Measurements from ENCODE around the gene FBXO38. TPM values are rescaled to one million over a fixed set of nuclear protein-coding genes. Genes with fewer than 3 reads are reported as not detected.
"Not testable (repeated sequence)": the region's sequence is repeated elsewhere in the genome, so short reads cannot be mapped to it uniquely, and the experiment has no call there.

The FBXO38 gene
- total RNA-seq, 1 experiment from 2014 or later: 36.3 TPM

DNA sequence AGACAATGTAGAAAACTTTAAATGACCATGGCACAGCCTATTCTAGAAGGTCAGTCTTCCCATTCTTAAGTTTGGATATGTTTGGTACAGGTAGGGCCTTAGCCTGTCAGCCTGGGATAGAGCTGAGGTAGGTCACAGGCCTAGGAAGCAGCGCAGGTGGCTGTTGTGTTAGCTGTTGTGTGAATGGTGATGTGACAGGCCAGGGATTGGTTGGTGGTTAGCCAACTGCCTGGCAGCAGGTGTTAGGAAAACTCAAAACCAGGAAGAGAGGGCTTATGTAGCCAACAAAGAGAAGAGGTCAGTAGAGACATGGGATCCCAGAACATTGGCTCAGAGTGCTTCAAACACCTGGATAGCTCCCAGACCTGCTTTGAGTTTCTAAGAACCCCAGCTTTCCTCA lies 84.2 kb downstream of the FBXO38 start:
- intact Hi-C loops (cut with micrococcal nuclease): no loop called here
- no peaks in the 10 kb centered on the region for H3K36me3 ChIP-seq (ENCODE audit: control insufficient read depth in 1 of 2, insufficient read depth in 2 of 2, low read length in 2 of 2)
- H3K79me2 ChIP-seq (ENCODE audit: insufficient read depth, low read length): no peaks in the 10 kb centered on the region
- ChIA-PET CTCF (no interaction called here), RAD21 (ENCODE audit: low non-redundant PET in 1 of 2, low total read pairs in 2 of 2, uncharacterized antibody in 2 of 2, unreplicated experiment in 2 of 2) (no interaction called here), POLR2A (no interaction called here)
- H3K4me3 ChIP-seq (replicated peaks in 1 of 2; ENCODE audit: low read depth in 1 of 2, low read length in 2 of 2): no peak overlapping the region
- H3K4me2 ChIP-seq (ENCODE audit: low read length): no peak overlapping the region
- TF ChIP-seq, protein P1, sequence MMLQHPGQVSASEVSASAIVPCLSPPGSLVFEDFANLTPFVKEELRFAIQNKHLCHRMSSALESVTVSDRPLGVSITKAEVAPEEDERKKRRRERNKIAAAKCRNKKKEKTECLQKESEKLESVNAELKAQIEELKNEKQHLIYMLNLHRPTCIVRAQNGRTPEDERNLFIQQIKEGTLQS (IDR thresholded peaks at IDR 0.05): no peak
- TF ChIP-seq ZNF274 (IDR thresholded peaks at IDR 0.05; ENCODE audit: low read depth, low read length) (no peak), ZFX (IDR thresholded peaks at IDR 0.05) (no peak), JUND (IDR thresholded peaks at IDR 0.05) (no peak), SIN3A (IDR thresholded peaks at IDR 0.05; ENCODE audit: low read depth) (no peak)
- DNase-seq (ENCODE audit: low read depth, low spot score): no peak
- no peak overlapping the region for H3K27ac ChIP-seq (ENCODE audit: low read depth, low read length)
- ATAC-seq: no peak
- H3K9me2 ChIP-seq (ENCODE audit: insufficient read depth): no peaks in the 10 kb centered on the region
- no peak overlapping the region for H2AFZ ChIP-seq (ENCODE audit: low read depth, low read length, poor library complexity, severe bottlenecking)
- H3K9ac ChIP-seq (ENCODE audit: low read length): no peak overlapping the region
- H4K20me1 ChIP-seq (ENCODE audit: insufficient read depth): no peaks in the 10 kb centered on the region
- no TSS peak for BruUV-seq (replicated peaks)
- no peaks in the 10 kb centered on the region for H3K9me3 ChIP-seq (ENCODE audit: control insufficient read depth in 1 of 2, insufficient read depth in 1 of 2, low read depth in 1 of 2, low read length in 2 of 2)
- H3K4me1 ChIP-seq (ENCODE audit: control insufficient read depth in 1 of 2, insufficient read depth in 2 of 2, low read length in 2 of 2): no peaks in the 10 kb centered on the region
- peaks cover 18% of the 10 kb centered on the region; the same call in 1 of the 2 replicates for H3K27me3 ChIP-seq (ENCODE audit: insufficient read depth, low read length)

DNA sequence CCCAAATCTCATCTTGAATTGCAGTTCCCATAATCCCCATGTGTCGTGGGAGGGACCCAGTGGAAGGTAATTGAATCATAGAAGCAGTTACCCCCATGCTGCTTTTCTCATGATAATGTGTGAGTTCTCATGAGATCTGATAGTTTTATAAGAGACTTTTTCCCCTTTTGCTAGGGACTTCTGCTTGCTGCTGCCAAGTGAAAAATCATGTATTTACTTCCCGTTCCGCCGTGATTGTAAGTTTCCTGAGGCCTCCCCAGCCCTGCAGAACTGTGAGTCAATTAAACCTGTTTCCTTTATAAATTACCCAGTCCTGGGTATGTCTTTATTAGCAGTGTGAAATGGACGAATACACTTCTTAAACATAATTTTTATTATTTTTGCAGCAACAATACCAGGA lies 85.0 kb downstream of the FBXO38 start:
- POLR2A ChIA-PET; H3K9me2 ChIP-seq (ENCODE audit: insufficient read depth); RAD21 ChIA-PET (ENCODE audit: low non-redundant PET in 1 of 2, low total read pairs in 2 of 2, uncharacterized antibody in 2 of 2, unreplicated experiment in 2 of 2); intact Hi-C loops (cut with micrococcal nuclease); H3K4me3 ChIP-seq (replicated peaks in 1 of 2; ENCODE audit: low read depth in 1 of 2, low read length in 2 of 2); ATAC-seq; BruUV-seq (replicated peaks); H2AFZ ChIP-seq (ENCODE audit: low read depth, low read length, poor library complexity, severe bottlenecking); H4K20me1 ChIP-seq (ENCODE audit: insufficient read depth); H3K4me2 ChIP-seq (ENCODE audit: low read length); H3K79me2 ChIP-seq (ENCODE audit: insufficient read depth, low read length); H3K4me1 ChIP-seq (ENCODE audit: control insufficient read depth in 1 of 2, insufficient read depth in 2 of 2, low read length in 2 of 2); H3K36me3 ChIP-seq (ENCODE audit: control insufficient read depth in 1 of 2, insufficient read depth in 2 of 2, low read length in 2 of 2); H3K9ac ChIP-seq (ENCODE audit: low read length); H3K9me3 ChIP-seq (ENCODE audit: control insufficient read depth in 1 of 2, insufficient read depth in 1 of 2, low read depth in 1 of 2, low read length in 2 of 2); DNase-seq (ENCODE audit: low read depth, low spot score); H3K27ac ChIP-seq (ENCODE audit: low read depth, low read length): not testable (repeated sequence)
- CTCF ChIA-PET: interaction anchor here (1.0 to 1.3 kb wide), 2 partner anchors 15 to 262 kb away, joined by 4 to 5 read pairs; no protein-coding TSS in a partner anchor
- peaks cover 18% of the 10 kb centered on the region; the same call in 1 of the 2 replicates for H3K27me3 ChIP-seq (ENCODE audit: insufficient read depth, low read length)

Measured in HCT116 (cell line).